ENCODE results near the gene UBE2G1.
"Not testable (repeated sequence)": the region's sequence is repeated elsewhere in the genome, so short reads cannot be mapped to it uniquely, and the experiment has no call there.

UBE2G1 gene

GRCh38 chr17:4375796-4376440 is 9.4 kb upstream of the UBE2G1 start:
- not testable (repeated sequence) for H3K27ac ChIP-seq (ENCODE audit: insufficient read depth, low read depth, low read length, poor library complexity, severe bottlenecking); H3K4me3 ChIP-seq (ENCODE audit: insufficient read depth, low read depth, low read length); H3K4me1 ChIP-seq (ENCODE audit: control insufficient read depth, insufficient read depth, low read length); H3K27me3 ChIP-seq (ENCODE audit: control insufficient read depth, insufficient read depth, low read length, poor library complexity, severe bottlenecking); H3K9me3 ChIP-seq (ENCODE audit: control insufficient read depth, low read length); H3K36me3 ChIP-seq (ENCODE audit: control insufficient read depth, insufficient read depth, low read length)
- 95 to 96% methylated on average over 14 of the region's 14 CpGs for WGBS, 2 experiments

- no peaks in the 10 kb centered on the region for H3K36me3 ChIP-seq (ENCODE audit: control insufficient read depth, insufficient read depth, low read length)
- WGBS, 2 experiments = 83 to 86% methylated on average over 7 of the region's 7 CpGs
- H3K9me3 ChIP-seq (ENCODE audit: control insufficient read depth, low read length) = no peaks in the 10 kb centered on the region
- no peak overlapping the region for H3K4me3 ChIP-seq (ENCODE audit: insufficient read depth, low read depth, low read length)
- H3K4me1 ChIP-seq (ENCODE audit: control insufficient read depth, insufficient read depth, low read length) = no peaks in the 10 kb centered on the region
- no peaks in the 10 kb centered on the region for H3K27me3 ChIP-seq (ENCODE audit: control insufficient read depth, insufficient read depth, low read length, poor library complexity, severe bottlenecking)
- no peak overlapping the region for H3K27ac ChIP-seq (ENCODE audit: insufficient read depth, low read depth, low read length, poor library complexity, severe bottlenecking)
Measured at GRCh38 chr17:4375039-4375748, 8.7 kb upstream of the UBE2G1 start.

- Histone ChIP-seq H3K4me3 (ENCODE audit: insufficient read depth, low read depth, low read length) (no peak overlapping the region), H3K27me3 (ENCODE audit: control insufficient read depth, insufficient read depth, low read length, poor library complexity, severe bottlenecking) (no peaks in the 10 kb centered on the region), H3K36me3 (ENCODE audit: control insufficient read depth, insufficient read depth, low read length) (no peaks in the 10 kb centered on the region), H3K27ac (ENCODE audit: insufficient read depth, low read depth, low read length, poor library complexity, severe bottlenecking) (no peak overlapping the region), H3K9me3 (ENCODE audit: control insufficient read depth, low read length) (no peaks in the 10 kb centered on the region), H3K4me1 (ENCODE audit: control insufficient read depth, insufficient read depth, low read length) (peaks cover 3% of the 10 kb centered on the region)
- 92 to 93% methylated on average over 16 of the region's 16 CpGs for WGBS, 2 experiments
Measured at GRCh38 chr17:4369557-4370230, 3.2 kb upstream of the UBE2G1 start.

- WGBS, 2 experiments = 91 to 93% methylated on average over 5 of the region's 5 CpGs
- no peak overlapping the region for H3K27ac ChIP-seq (ENCODE audit: insufficient read depth, low read depth, low read length, poor library complexity, severe bottlenecking)
- H3K9me3 ChIP-seq (ENCODE audit: control insufficient read depth, low read length) = no peaks in the 10 kb centered on the region
- H3K36me3 ChIP-seq (ENCODE audit: control insufficient read depth, insufficient read depth, low read length) = no peaks in the 10 kb centered on the region
- peaks cover 3% of the 10 kb centered on the region for H3K4me1 ChIP-seq (ENCODE audit: control insufficient read depth, insufficient read depth, low read length)
- H3K4me3 ChIP-seq (ENCODE audit: insufficient read depth, low read depth, low read length) = no peak overlapping the region
- H3K27me3 ChIP-seq (ENCODE audit: control insufficient read depth, insufficient read depth, low read length, poor library complexity, severe bottlenecking) = no peaks in the 10 kb centered on the region
Measured at GRCh38 chr17:4368341-4368740, 1.9 kb upstream of the UBE2G1 start.

GRCh38 chr17:4367177-4367576 is 702 bp upstream of the UBE2G1 start:
- not testable (repeated sequence) for H3K4me3 ChIP-seq (ENCODE audit: insufficient read depth, low read depth, low read length); H3K9me3 ChIP-seq (ENCODE audit: control insufficient read depth, low read length); H3K27ac ChIP-seq (ENCODE audit: insufficient read depth, low read depth, low read length, poor library complexity, severe bottlenecking); H3K27me3 ChIP-seq (ENCODE audit: control insufficient read depth, insufficient read depth, low read length, poor library complexity, severe bottlenecking); H3K4me1 ChIP-seq (ENCODE audit: control insufficient read depth, insufficient read depth, low read length); H3K36me3 ChIP-seq (ENCODE audit: control insufficient read depth, insufficient read depth, low read length)
- 93 to 95% methylated on average over 10 of the region's 10 CpGs for WGBS, 2 experiments

- Histone ChIP-seq H3K36me3 (ENCODE audit: control insufficient read depth, insufficient read depth, low read length) (no peaks in the 10 kb centered on the region), H3K4me1 (ENCODE audit: control insufficient read depth, insufficient read depth, low read length) (peaks cover 3% of the 10 kb centered on the region), H3K27me3 (ENCODE audit: control insufficient read depth, insufficient read depth, low read length, poor library complexity, severe bottlenecking) (no peaks in the 10 kb centered on the region), H3K4me3 (ENCODE audit: insufficient read depth, low read depth, low read length) (peak overlapping the region; percentile 94), H3K27ac (ENCODE audit: insufficient read depth, low read depth, low read length, poor library complexity, severe bottlenecking) (peak overlapping the region; percentile 84), H3K9me3 (ENCODE audit: control insufficient read depth, low read length) (no peaks in the 10 kb centered on the region)
- WGBS, 2 experiments = 0% methylated on average over 82 of the region's 82 CpGs
Measured at GRCh38 chr17:4365628-4366326, 698 bp downstream of the UBE2G1 start.

- WGBS, 2 experiments = 0% methylated on average over 38 of the region's 38 CpGs
- peak overlapping the region; percentile 94 for H3K4me3 ChIP-seq (ENCODE audit: insufficient read depth, low read depth, low read length)
- H3K9me3 ChIP-seq (ENCODE audit: control insufficient read depth, low read length) = no peaks in the 10 kb centered on the region
- H3K36me3 ChIP-seq (ENCODE audit: control insufficient read depth, insufficient read depth, low read length) = no peaks in the 10 kb centered on the region
- peak overlapping the region; percentile 84 for H3K27ac ChIP-seq (ENCODE audit: insufficient read depth, low read depth, low read length, poor library complexity, severe bottlenecking)
- H3K4me1 ChIP-seq (ENCODE audit: control insufficient read depth, insufficient read depth, low read length) = peaks cover 3% of the 10 kb centered on the region
- no peaks in the 10 kb centered on the region for H3K27me3 ChIP-seq (ENCODE audit: control insufficient read depth, insufficient read depth, low read length, poor library complexity, severe bottlenecking)
Measured at GRCh38 chr17:4365103-4365627, 1.3 kb downstream of the UBE2G1 start.

GRCh38 chr17:4364622-4365041 is 1.8 kb downstream of the UBE2G1 start:
- Histone ChIP-seq H3K36me3 (ENCODE audit: control insufficient read depth, insufficient read depth, low read length) (no peaks in the 10 kb centered on the region), H3K27me3 (ENCODE audit: control insufficient read depth, insufficient read depth, low read length, poor library complexity, severe bottlenecking) (no peaks in the 10 kb centered on the region), H3K9me3 (ENCODE audit: control insufficient read depth, low read length) (no peaks in the 10 kb centered on the region), H3K4me3 (ENCODE audit: insufficient read depth, low read depth, low read length) (peak overlapping the region; percentile 94), H3K27ac (ENCODE audit: insufficient read depth, low read depth, low read length, poor library complexity, severe bottlenecking) (no peak overlapping the region), H3K4me1 (ENCODE audit: control insufficient read depth, insufficient read depth, low read length) (peaks cover 3% of the 10 kb centered on the region)
- 88 to 89% methylated on average over 18 of the region's 18 CpGs for WGBS, 2 experiments

- Histone ChIP-seq H3K27me3 (ENCODE audit: control insufficient read depth, insufficient read depth, low read length, poor library complexity, severe bottlenecking) (no peaks in the 10 kb centered on the region), H3K27ac (ENCODE audit: insufficient read depth, low read depth, low read length, poor library complexity, severe bottlenecking) (no peak overlapping the region), H3K4me3 (ENCODE audit: insufficient read depth, low read depth, low read length) (no peak overlapping the region), H3K4me1 (ENCODE audit: control insufficient read depth, insufficient read depth, low read length) (peaks cover 3% of the 10 kb centered on the region), H3K36me3 (ENCODE audit: control insufficient read depth, insufficient read depth, low read length) (no peaks in the 10 kb centered on the region), H3K9me3 (ENCODE audit: control insufficient read depth, low read length) (no peaks in the 10 kb centered on the region)
- WGBS, 2 experiments = 95% methylated on average over 4 of the region's 4 CpGs
Measured at GRCh38 chr17:4362141-4362540, 4.3 kb downstream of the UBE2G1 start.

GRCh38 chr17:4358154-4358553 is 8.3 kb downstream of the UBE2G1 start:
- Histone ChIP-seq H3K4me3 (ENCODE audit: insufficient read depth, low read depth, low read length) (no peak overlapping the region), H3K27me3 (ENCODE audit: control insufficient read depth, insufficient read depth, low read length, poor library complexity, severe bottlenecking) (no peaks in the 10 kb centered on the region), H3K36me3 (ENCODE audit: control insufficient read depth, insufficient read depth, low read length) (no peaks in the 10 kb centered on the region), H3K9me3 (ENCODE audit: control insufficient read depth, low read length) (no peaks in the 10 kb centered on the region), H3K4me1 (ENCODE audit: control insufficient read depth, insufficient read depth, low read length) (no peaks in the 10 kb centered on the region), H3K27ac (ENCODE audit: insufficient read depth, low read depth, low read length, poor library complexity, severe bottlenecking) (no peak overlapping the region)
- 96 to 98% methylated on average over 4 of the region's 4 CpGs for WGBS, 2 experiments
